ENCODE results near the gene PAQR7.
A peak's percentile ranks its signal among the peaks of the same experiment; 100 is the strongest.

The PAQR7 gene

DNA sequence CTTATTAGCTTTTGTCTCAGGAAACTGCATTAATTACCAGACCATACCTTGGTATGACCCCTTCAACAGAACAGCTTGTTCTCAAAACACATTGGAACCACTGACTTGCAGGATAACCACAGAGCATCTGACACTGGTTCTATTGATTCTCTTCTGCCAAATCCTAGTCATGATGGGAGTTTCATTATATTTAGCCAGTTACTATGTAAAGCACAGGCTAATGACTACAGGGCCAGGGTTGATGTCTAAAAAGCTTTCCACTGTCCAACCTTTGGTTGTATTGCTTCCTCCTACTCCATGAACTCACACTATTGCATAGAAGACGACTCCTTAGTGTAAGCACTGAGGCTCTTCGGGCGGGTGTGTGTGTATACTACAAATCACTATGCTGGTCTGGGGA, 27.0 kb upstream of the PAQR7 start:
- no peak for DNase-seq (ENCODE audit: low spot score)

DNA sequence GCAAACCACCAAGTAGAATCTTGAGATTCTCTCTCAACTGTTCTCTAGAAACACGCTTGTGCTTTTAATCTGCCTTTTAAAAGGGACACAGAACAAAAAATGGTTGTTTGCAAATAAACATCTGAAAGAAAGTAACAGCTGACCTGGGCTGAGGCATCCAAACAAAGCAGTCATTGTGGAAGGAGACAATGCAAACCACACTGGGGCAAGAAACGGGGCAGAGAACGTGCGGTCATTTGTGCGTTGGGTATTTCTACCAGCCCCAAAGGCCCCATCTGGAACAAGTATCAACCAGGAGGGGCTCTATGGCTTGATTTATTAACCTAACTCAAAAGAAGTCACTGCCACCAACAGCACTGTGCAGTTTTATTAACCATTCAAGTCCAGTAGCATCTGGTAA, 24.7 kb upstream of the PAQR7 start:
- no peak for DNase-seq (ENCODE audit: low spot score)

DNA sequence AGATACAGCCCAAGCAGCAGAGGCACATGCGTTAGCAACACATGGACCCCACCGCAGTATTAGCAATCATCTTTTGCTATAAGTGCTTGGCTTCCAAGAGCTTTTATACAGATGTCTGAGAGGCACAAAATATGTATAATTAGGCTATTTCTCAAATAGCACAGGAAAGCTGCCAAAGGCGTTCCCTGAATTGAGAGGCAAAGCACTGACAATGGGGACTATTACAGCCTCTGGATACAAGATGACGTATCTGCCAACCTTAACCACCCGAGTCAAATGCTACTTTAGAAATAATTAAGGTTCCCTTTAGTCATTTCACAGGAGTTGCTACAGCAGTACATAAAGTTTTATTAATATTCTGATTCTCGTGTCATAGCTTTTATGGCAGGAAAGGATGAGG, 24.3 kb upstream of the PAQR7 start:
- no peak for DNase-seq (ENCODE audit: low spot score)

DNA sequence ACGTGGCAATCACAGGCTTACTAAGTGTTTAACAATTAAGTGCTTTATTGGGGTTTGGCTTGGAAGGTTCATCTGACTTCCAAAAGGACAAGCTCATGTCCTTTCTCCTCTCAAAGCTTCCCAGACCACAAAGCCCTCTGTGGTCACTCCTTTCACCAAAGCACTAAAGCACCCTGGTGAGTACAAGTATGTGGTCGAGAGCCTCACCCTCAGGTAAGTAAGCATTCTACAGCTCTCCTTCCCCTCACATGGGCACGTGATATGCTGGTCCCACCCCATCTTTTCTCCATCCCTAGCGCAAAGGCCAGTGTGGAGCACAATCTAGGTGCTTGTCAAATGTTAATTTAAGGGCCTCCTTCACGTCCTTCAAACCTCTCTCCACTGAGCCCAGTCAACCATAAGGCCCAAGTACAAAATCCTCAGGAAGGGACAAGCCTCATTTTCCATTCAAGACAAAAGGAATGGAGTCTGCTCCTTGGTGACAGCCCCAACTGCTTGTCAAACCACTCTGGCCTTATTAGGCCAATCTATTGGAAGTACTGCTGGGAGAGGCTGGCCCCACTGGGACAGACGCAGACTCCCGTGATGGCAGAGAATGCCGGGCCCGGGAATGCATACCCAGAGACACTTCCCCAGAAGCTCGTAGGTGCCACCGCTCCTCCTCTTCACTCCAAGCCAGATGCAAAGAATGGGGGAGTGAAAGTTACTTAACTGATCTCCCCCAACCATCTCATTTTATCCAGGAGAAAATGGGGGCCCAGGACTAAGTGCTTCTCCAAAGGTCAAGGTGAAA, 22.9 kb upstream of the PAQR7 start:
- no peak for DNase-seq (ENCODE audit: low spot score)

DNA sequence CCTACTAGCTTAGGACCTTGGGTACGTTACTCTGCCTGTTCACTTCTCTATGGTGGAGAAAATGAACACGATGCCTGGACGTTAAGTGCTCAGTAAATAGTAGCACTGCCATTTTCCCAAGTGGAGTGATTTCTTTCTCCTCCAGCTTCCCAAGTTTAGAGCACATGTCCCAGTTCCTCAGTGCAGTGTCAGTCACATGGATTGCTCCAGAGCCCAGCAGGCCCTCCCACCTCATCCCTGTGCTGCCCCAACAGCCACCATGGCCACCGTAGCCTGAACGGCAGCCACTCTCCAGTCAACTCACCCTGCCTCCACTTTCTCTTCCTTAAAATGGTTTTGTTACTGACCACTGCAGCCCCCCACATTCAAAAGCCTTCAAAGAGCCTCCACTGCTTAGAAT, 22.2 kb upstream of the PAQR7 start:
- DNase-seq (ENCODE audit: low spot score), result no peak

DNA sequence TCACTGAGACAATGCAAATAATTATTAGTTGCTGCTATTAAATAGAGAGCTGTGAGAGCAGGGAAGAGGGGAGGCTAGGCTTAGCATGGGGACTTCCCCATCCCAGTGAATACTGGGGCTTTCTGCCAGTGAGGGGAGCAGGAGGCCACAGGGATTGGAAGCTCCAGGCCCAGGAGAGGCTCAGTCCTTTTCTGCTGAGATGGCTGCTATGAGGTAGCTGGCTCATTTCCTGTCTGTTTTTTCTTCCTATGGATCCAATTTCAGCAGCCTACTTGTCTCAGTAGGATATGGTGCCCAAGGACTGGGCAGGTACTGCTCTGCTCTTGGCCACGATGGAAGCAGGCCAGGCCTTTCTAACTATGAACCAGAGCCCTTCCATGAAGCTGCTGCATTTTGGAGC, 20.8 kb upstream of the PAQR7 start:
- DNase-seq (ENCODE audit: low spot score), result no peak

DNA sequence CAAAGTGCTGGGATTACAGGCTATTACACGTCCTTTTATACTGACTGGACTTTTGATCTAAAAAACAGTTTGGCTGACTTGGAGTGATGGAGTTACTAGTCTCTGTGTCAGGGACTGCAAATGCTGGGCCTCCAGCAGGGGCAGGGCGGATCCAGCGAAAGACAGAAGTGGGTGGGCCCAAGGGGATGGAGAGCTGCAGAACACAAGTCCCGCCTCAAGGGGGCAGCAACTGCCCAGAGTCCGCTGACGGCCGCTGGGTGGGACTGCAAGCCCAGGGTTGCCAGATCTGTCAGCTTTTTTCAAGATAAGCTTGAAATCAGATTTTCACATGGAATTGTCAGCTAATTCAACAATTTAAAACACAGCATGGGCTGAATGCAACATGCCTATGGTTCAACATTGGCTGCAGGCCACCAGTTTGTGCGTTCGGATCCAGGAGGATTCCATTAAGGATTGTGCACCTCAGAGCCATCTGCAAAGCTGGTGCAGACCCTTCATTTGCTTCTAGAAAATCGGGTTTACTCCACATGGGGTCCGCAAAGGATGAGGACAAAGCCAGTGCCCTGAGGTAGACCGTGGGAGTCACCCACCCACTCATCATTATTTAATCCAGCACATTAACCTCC, 20.0 kb upstream of the PAQR7 start:
- peak; percentile 96 for DNase-seq (ENCODE audit: low spot score)

DNA sequence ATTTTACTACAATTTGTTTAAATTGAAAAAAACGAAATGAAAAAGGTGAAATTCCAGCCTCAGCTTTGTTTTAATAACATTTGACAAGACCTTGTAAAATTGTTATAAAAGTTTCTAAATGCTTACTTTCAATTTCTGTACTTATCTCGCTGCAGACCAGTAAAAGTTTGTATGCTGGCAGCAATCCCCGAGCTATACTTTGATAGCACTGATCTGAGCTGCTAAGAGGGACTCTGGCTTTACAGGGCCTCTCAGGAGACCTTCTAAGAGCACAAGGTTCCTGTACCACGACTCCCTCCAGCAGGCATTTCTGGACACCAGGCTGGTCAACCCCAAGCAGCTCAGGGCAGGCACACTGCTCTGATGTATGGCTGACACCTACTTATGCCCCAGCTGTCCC, 17.6 kb upstream of the PAQR7 start:
- no peak for DNase-seq (ENCODE audit: low spot score)

DNA sequence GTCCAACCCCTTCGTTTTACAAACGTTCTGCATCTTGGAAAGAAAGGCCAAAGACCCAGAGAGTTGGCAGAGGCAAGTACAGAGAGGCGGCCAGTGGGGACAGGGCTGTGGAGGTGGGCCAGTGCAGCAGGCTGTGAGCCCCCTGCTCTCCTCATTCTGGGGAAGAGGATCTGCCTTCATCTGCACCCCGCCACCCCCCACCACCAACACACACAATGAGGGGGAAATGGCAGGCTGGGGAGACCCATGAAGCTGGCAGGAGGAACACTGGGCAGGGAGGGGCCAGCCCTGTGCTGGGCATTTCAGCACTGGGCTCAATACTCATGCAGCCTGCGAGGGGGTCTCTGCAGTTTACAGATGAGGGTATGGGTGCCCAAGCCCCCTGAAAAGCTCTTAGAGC, 16.1 kb upstream of the PAQR7 start:
- DNase-seq (ENCODE audit: low spot score), result no peak

DNA sequence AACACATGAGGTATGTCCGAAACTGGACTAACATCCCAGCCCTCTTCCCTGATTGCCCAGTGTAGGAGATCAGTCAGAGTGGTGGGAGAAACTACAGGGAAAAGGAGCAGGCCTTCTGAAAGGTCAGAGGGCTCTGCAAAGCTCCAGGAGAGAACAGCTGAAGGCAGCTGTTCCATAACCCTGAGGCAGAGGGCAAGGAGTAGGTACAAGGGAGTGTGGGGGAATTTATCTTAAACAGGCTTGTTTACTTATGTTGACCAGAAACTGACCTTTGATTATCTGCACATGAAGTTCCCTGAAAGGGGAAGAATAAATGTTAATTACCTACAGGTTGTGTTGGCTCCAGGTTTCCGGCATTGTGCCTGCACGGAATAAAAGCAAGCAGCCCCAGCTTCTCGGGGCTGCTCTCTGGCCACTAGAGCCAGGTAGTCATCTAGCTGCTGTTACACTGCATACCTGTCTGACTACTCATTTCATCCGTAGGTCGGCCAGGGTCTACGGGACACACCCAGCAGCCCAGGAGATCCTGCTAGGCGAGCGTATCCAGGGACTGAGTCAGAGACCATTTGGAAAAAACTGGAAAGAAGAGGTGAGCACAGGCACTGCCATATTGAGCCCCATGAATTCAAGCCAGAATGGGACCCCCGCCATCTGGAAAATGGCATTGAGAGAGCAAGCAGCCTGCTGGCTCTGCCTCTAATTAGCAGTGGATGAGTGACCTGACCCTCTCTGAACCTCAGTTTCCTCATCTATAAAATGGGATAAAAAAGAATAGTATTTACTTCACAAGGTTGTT, 14.9 kb upstream of the PAQR7 start:
- DNase-seq (ENCODE audit: low spot score), result no peak

DNA sequence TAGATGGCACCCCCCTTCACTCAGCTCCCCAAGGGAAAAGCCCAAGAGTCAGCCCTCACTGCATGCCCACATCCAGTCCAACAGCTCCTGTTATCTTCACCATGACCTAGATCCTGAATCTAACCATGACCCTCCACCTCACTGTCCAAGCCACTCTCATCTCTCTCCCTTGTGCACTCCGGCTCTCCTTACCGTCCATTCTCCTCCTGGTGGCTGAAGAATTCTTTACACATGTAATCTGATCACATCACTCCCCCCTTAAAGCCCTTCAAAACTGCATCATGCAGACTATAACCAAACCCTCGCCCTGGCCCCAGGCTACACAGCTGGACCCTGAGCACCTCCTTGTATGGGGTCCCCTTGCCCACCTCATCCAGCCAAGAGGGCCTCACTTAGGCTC, 14.0 kb upstream of the PAQR7 start:
- DNase-seq (ENCODE audit: low spot score), result no peak

DNA sequence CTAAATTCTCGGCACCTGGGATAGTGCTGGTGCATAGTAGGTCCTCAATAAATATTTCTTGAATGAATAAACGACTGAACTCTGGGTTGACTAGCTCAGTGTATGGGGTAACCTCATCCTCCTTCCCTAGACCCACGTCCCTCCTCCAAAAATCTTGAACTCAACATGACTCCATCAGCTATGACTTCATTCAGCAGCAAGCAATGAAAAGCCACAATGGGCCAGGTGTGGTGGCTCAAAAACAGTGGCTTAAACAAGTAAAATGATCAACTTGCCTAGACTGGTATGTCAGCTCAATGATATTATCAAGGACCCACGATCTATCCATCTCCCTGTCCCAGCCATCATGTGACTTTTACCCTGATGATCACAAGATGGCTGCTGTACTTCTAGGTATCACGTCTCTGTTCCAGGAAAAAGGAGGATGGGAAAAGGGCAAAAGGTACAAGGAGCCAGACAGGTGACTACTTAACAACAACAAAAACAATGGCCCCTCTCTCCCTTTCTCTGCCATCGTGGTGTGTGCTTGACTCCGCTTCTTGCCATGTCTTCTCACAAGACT, 13.0 kb upstream of the PAQR7 start:
- DNase-seq (ENCODE audit: low spot score), result no peak

DNA sequence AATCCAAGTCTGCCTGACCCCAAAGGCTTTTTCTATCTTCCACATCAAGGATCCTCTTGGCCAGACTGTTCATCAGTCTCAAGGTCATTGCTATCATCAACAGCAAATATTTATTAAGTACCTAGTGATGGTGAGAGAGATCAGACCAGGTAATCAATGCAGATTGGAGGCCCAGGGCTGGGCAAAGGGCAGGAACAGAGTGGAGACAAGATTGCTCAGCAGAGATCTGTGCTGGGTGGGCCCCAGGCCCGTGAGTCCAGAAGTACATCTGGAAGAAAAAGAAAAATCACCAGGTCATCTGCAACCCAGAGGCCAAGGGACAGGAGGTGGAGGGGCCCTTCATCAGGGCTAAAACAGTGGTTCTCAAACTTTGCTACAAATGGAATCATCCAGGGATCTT, 10.1 kb upstream of the PAQR7 start:
- DNase-seq (ENCODE audit: low spot score), result no peak

DNA sequence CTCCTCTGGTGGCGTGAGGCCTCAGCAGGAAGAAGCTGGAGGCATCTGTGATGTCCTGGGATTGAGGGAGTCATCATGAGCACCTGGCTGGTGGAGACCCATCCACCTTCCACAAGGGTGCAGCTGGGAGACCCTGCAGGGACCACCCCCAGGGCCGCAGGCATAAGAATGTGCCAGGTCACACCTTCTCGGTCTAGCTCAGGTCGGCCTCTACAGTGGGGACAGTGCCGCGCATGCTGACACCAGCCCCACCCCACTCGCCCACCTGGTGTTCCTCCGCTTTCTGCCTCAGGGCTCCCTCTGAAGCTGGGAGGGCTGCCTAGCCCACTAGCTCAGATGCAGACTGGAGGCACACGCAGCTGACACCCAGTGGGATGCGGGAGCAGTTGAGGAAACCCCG, 5.8 kb upstream of the PAQR7 start:
- DNase-seq (ENCODE audit: low spot score), result no peak

DNA sequence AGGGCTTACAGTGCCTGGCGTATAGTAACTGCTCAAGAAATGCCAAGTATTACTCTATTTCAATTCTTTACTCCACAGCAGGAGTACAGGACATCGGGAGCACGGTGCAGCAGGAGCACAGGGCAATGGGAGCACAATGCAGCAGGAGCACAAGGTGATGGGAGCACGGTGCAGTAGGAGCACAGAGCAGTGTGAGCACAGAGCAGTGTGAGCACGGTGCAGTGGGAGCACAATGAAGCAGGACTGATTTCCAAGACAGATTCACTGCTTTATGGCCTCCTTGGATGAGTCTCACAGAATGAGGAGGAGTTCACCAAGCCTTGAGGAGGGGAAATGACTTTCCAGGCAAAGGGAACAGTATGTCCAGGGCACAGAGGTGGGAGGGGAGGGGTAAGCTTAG, 5.0 kb upstream of the PAQR7 start:
- no peak for DNase-seq (ENCODE audit: low spot score)

DNA sequence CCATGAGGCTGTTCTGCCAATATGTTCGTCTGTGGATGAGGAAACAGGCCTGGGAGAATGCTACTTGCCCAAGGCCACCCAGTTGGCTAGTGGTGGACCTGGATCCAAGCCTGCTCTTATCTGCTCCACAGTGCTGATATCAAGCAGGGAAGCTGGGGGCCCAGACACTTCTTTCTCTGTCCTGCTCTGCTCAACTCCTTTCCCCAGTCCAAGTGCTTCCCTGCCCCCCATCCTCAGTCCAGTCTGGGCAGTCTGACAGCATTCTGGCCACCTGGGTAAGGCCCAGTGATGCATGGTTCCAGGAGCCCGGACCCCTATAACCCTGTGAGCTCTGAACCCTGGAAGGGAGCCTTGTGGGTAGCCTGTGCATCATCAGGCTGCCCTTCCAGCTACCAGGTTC, 4.2 kb upstream of the PAQR7 start:
- no peak for DNase-seq (ENCODE audit: low spot score)

DNA sequence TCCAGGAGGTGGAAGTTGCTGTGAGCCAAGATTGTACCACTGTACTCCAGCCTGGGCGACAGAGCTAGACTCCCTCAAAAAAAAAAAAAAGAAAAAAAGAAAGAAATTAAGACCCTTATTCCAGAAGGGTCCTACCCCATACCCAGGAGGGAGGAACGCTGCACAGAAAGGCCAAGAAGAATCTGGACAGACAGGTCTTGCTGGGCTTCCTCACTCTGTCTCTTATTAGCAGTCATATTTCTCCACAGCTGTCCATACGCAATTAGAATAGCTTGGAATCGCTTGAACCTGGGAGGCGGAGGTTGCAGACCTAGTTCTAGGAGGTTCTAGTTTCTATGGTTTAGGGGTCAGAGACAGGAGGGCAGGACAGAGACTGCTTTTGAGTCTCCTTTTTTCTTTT, 3.2 kb upstream of the PAQR7 start:
- no peak for DNase-seq (ENCODE audit: low spot score)

DNA sequence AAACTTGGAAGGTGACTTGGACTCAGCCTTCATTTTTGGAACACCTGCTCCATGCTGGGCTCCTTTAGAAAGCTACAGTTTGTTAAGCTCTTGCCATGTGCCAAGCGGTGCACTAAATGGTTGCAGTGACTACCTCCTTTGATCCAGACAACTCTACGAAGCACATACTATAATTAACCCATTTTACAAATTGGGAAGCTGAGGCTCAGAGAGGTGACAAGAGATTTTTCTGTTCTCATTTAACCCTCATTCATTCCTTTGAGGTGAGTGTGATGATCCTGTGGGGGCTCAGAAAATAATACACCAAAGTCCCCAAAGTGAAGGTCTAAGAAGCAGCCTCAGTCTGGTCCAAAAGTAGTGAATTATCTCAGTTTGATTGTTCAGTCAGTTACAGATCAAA, 1.6 kb upstream of the PAQR7 start:
- DNase-seq (ENCODE audit: low spot score), result no peak

DNA sequence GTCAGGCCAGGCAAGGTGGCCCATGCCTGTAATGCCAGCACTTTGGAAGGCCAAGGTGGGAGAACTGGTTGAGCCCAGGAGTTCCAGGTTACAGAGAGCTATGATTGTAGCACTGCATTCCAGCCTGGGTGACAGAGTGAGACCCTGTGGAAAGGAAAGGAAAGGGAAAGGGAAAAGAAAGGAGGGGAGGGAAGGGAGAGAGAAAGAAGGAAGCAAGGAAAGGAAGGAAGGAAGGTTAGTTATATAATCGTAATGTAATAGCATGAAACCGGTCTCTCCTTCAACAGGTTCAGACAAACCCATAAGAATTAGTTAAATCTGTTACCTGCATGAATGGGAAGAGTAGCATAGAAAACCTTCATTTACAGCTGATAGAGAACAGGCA, 1.2 kb upstream of the PAQR7 start:
- DNase-seq (ENCODE audit: low spot score), result no peak

DNA sequence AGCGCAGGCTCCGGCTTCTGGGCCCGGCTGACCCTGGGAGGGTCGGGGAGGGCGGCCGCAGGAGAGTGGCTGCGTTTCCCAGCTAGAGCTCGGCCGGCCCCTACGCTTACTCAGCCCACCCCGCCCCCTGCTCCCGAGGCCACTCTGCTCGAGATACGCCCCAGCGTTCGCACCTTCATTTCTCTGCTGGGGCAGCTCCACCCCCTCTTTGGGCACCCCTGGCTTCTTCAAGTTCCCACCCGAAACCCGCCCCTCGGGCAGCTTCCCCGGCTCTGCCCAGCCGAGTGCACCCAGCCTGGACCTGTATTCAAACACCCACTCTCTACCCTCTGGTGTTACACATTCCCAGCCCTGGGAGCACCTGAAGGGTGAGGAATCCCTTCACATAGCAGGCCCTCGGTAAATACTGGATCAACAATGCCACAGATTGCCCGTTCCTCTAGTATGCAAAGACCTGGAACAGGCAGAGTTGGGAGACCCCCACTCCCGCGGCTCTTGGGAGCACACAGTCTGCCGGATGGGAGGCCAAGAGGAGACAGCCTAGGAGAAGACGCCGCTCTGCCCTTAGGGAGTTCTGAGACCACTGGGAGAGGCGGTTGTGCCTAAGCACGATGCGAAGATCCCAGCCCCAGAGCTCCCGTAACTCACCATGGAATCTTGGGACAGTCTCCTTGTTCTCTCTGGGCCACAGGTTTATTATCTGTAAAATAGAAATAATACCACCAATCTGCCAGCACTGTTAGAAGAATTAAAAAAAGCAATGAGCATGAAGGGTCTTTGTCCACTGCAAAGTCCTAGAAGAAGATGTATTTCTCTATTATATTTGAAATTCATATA, 566 bp upstream of the PAQR7 start:
- no peak for DNase-seq (ENCODE audit: low spot score)

DNA sequence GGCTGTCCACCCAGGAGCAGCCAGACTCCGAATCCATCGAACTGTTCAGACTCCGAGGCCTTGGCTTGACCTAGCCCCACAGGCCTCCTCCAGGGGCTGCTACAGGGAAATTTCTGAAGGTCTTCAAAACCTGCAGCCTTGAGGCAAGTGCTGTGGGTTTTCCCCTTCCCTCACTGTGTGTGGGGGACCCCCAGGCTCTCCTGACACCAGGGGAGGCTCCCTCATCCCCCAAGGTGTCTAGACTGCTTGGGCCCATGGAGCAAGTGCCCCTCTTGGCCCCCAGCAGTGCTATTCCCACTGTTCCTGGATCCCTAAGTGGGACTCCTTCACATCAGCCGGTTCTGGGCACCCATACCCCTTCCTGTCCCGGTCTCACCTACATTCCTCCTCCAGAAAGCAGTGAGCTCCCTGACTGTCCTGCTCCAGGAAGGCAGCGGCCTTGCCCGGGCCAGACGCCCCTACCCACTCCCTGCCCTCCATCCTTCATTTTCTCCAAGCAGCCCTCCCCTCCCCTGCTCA, 814 bp downstream of the PAQR7 start:
- DNase-seq (ENCODE audit: low spot score), result no peak

DNA sequence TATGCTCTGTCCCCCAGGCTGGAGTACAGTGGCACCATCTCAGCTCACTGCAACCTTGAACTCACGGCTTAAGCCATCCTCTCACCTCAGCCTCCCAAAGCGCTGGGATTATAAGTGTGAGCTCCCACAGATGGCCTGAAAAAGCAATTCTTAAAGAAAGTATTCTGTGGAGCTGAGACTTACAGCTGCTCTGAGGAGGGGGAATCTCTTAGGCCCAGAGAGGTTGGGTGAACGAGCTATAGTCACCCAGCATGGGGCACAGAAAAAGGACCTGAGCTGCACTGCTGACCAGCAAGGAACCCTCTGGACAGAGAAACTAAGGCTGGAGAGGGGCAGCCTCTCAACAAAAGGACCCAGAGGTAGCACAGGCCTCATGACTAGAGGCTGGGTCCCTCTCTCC, 1.3 kb downstream of the PAQR7 start:
- no peak for DNase-seq (ENCODE audit: low spot score)

Data from AG08395 (cell line).